C4-2B (cell line): ENCODE data around the gene DIO1.

Source experiments
- ZFX ChIP-seq: fragments of 450-650 bp; IDR thresholded peaks from 2 replicates; pipeline ENCODE4 v1.6.1; 2017
- TF ChIP-seq, protein P1 (sequence below): fragments of 450-650 bp; conservative IDR thresholded peaks from 2 replicates; pipeline ENCODE4 v1.5.1; 2017; ENCODE audit warnings: mild to moderate bottlenecking

DNA sequence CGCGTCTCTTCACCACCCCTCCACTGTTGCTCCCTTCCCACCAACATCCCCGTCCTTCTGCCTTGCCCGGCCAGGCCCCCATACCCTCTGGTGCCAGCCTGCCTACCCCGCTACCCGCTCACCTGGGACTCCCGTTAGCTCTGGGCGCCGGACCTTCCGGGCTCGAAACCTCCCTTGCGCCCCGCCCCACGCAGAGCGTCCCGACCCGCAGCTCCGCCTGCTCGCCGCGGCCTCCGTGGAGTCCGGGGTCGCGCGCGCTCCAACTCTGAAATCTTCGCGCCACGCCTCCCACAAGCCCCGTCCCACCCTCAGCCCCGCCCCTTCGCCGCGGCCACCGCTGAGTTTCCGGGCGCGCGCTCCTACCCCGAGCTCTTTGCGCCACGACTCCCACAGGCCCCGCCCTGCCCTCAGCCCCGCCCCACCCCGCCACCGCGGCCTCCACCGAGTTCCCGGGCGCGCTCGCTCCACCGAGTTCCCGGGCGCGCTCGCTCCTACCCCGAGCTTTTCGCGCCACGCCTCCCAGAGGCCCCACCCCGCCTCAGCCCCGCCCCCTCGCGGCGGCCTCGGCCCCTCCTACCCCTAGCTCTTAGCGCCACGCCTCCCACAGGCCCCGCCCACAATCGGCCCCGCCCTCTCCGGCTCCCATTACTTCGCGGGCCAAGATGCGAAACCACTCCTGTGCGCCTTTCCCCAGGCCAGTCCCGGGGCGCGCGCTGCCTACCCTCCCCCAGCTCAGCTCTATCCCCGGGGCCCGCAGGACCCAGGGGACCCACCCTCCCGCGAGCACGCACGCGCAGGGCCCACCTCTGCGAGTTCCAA is 51.7 kb downstream of the DIO1 start, which contains the start of gene IFT25:
- TF ChIP-seq, protein P1, sequence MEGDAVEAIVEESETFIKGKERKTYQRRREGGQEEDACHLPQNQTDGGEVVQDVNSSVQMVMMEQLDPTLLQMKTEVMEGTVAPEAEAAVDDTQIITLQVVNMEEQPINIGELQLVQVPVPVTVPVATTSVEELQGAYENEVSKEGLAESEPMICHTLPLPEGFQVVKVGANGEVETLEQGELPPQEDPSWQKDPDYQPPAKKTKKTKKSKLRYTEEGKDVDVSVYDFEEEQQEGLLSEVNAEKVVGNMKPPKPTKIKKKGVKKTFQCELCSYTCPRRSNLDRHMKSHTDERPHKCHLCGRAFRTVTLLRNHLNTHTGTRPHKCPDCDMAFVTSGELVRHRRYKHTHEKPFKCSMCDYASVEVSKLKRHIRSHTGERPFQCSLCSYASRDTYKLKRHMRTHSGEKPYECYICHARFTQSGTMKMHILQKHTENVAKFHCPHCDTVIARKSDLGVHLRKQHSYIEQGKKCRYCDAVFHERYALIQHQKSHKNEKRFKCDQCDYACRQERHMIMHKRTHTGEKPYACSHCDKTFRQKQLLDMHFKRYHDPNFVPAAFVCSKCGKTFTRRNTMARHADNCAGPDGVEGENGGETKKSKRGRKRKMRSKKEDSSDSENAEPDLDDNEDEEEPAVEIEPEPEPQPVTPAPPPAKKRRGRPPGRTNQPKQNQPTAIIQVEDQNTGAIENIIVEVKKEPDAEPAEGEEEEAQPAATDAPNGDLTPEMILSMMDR = no peak
- TF ChIP-seq ZFX = no peak
